Heart right ventricle (tissue), 16 donors: ENCODE data around the gene CLCN7. TPM values are rescaled to one million over a fixed set of nuclear protein-coding genes. Genes with fewer than 3 reads are reported as not detected.
A peak's percentile ranks its signal among the peaks of the same experiment; 100 is the strongest.
"Not testable (repeated sequence)": the region's sequence is repeated elsewhere in the genome, so short reads cannot be mapped to it uniquely, and the experiment has no call there.

Experiments
- ATAC-seq, 8 donors: fragments of 200-7000 bp; cut with Tn5 transposase; one replicate each; pipeline ENCODE4 v1.9.1; 2020; ENCODE audit warnings: mild to moderate bottlenecking in 8 of 8, moderate library complexity in 8 of 8, moderate number of reproducible peaks in 1 of 8
- DNase-seq, 2 donors: peaks; one replicate each; pipeline ENCODE4 v3.0.0-alpha.2; 2020
- H3K27ac ChIP-seq, 10 donors: fragments of 200-600 bp; sonication (generic) in 2 of 10; one replicate each; pipeline versions ENCODE4 v1.5.0 to v1.8.0; 2020 to 2022; ENCODE audit warnings: mild to moderate bottlenecking in 3 of 10
- H3K27me3 ChIP-seq, 7 donors: fragments of 200-600 bp; one replicate each; pipeline ENCODE4 v1.8.0; 2021 to 2022; ENCODE audit warnings: mild to moderate bottlenecking in 2 of 7
- H3K36me3 ChIP-seq, 9 donors: fragments of 200-600 bp; sonication (generic) in 1 of 9; one replicate each; pipeline versions ENCODE4 v1.5.0 to v1.8.0; 2020 to 2022; ENCODE audit warnings: mild to moderate bottlenecking in 2 of 9
- H3K4me1 ChIP-seq, 9 donors: fragments of 200-600 bp; sonication (generic) in 1 of 9; one replicate each; pipeline versions ENCODE4 v1.5.0 to v1.8.0; 2020 to 2022; ENCODE audit warnings: mild to moderate bottlenecking in 4 of 9
- H3K4me3 ChIP-seq, 10 donors: fragments of 200-600 bp; sonication (generic) in 2 of 10; one replicate each; pipeline versions ENCODE4 v1.5.0 to v1.8.0; 2020 to 2022; ENCODE audit warnings: mild to moderate bottlenecking in 7 of 10, moderate library complexity in 2 of 10
- H3K9me3 ChIP-seq, 11 donors: fragments of 200-600 bp in 10 of 11; sonication (generic) in 2 of 11; one replicate each; pipeline versions ENCODE4 v1.5.0 to v1.8.0; 2013 to 2022; ENCODE audit warnings: mild to moderate bottlenecking in 2 of 11, control low read depth in 1 of 11, moderate library complexity in 1 of 11
- WGBS, 2 donors: extraction: QIAGEN DNeasy Blood & Tissue Kit; methylation state at CpG; one replicate each; pipeline ENCODE4 v1.1.7; 2013; ENCODE audit warnings: inconsistent platforms in 1 of 2; 5-methylcytosine and 5-hydroxymethylcytosine counted together
- intact Hi-C, 10 donors: fragments of 100-400 bp; cut with DNase I; formaldehyde crosslinking; loops; one replicate each; pipeline versions ENCODE4 v1.11.1 to v1.14.2; 2022
- polyA plus RNA-seq, 2 donors: library from polyadenylated mRNA; stranded (reverse); fragments of 200-250 nt; gene quantifications; one replicate each; pipeline ENCODE4 v1.2.3, GENCODE V29; 2013
- total RNA-seq, 10 donors: library from RNA; stranded (reverse); fragmentation: NEBNext Ultra II Directional in 3 of 10; extraction: Animal tissue kit (Norgen Biotek cat#: 25700) in 3 of 10; gene quantifications; one replicate each; pipeline versions ENCODE4 v1.2.1 to v1.2.4, GENCODE V29; 2021 to 2023
- TF ChIP-seq, protein P1 (sequence below), 9 donors: fragments of 200-600 bp; sonication (generic) in 2 of 9; IDR thresholded peaks; one replicate each; pipeline versions ENCODE4 v1.5.0 to v1.8.0; 2021 to 2022; ENCODE audit warnings: antibody characterized with exemption in 9 of 9, mild to moderate bottlenecking in 5 of 9, moderate library complexity in 1 of 9
- donor health status: Arrhythmogenic right ventricular cardiomyopathy.
- donor health status: ischemic (EF 13 %, LVEDD 7.1; RV severe dilation, severe dysfunction).
- donor health status: healthy with polysubstance abuse.
- donor health status: DM: no; HTN: yes; CAD: no.
- donor health status: DM: no; HTN: no; CAD: no.
- donor health status: ischemic (EF 25% LVEDD 6.9; RV normal size, moderate dysfunction).
- donor health status: ischemic (EF 25% LVEDD 5.7; RV mildly dilated, moderate dysfunction).
- donor health status: healthy.
- donor health status: DM: yes; HTN: yes; CAD: no.
- donor health status: Ischemic cardiomyopathy.
- donor health status: ischemic (EF 35%, LVEDD 5.7; RV mildly dilated, moderate dysfunction).
- donor health status: nonischemic (EF 11% LVEDD 7.7; RV severe dilation, severe dysfunction).
- donor health status: DM: yes; HTN: yes; CAD: no.
- donor health status: PGD.
- donor health status: ischemic (EF 29% LVEDD 5.4; RV normal size, mild dysfunction).
- donor health status: nonischemic (EF 23%, LVEDD 6.1; RV moderate dilation, normal function).

Gene CLCN7
- total and polyA plus RNA-seq, 12 donors, result 29.5 to 60.6 (median 35.1) TPM

- DNase-seq (peak in 1 of 2 donors; percentile 13), ATAC-seq (peak in 1 of 8 donors; percentile 37)
- Histone ChIP-seq H3K9me3 (peaks cover 0 to 3% (median 0%) of the 10 kb centered on the region in 11 donors), H3K4me3 (peak overlapping the region in 1 of 10 donors; percentile 36), H3K27ac (peak overlapping the region in 3 of 10 donors; percentile 21 to 91 (median 55)), H3K27me3 (no peaks in the 10 kb centered on the region), H3K36me3 (peaks cover 0 to 5% (median 0%) of the 10 kb centered on the region in 9 donors), H3K4me1 (peaks cover 9 to 74% (median 22%) of the 10 kb centered on the region in 9 donors)
- WGBS, 2 donors, result 57 to 69% methylated on average over 14 of the region's 14 CpGs
- intact Hi-C loops, result loop anchor here in 3 of 10 donors (5.0 to 10.0 kb wide), 3 partner anchors 43 to 56 kb away; partner anchors contain the start of genes UNKL (in 1 of the 3) and UQCC4 (in 1 of the 3)
- TF ChIP-seq, protein P1, sequence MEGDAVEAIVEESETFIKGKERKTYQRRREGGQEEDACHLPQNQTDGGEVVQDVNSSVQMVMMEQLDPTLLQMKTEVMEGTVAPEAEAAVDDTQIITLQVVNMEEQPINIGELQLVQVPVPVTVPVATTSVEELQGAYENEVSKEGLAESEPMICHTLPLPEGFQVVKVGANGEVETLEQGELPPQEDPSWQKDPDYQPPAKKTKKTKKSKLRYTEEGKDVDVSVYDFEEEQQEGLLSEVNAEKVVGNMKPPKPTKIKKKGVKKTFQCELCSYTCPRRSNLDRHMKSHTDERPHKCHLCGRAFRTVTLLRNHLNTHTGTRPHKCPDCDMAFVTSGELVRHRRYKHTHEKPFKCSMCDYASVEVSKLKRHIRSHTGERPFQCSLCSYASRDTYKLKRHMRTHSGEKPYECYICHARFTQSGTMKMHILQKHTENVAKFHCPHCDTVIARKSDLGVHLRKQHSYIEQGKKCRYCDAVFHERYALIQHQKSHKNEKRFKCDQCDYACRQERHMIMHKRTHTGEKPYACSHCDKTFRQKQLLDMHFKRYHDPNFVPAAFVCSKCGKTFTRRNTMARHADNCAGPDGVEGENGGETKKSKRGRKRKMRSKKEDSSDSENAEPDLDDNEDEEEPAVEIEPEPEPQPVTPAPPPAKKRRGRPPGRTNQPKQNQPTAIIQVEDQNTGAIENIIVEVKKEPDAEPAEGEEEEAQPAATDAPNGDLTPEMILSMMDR (IDR thresholded peaks at IDR 0.05), result no peak
These were observed 4.2 kb downstream of the CLCN7 start for GRCh38 chr16:1470481-1471251.

GRCh38 chr16:1469693-1470201 lies 5.1 kb downstream of the CLCN7 start:
- no peaks in the 10 kb centered on the region for H3K27me3 ChIP-seq
- H3K4me3 ChIP-seq, result peak overlapping the region in 1 of 10 donors; percentile 36
- TF ChIP-seq, protein P1 (IDR thresholded peaks at IDR 0.05), result no peak
- H3K27ac ChIP-seq, result peak overlapping the region in 1 of 10 donors; percentile 91
- ATAC-seq (no peak), DNase-seq (peak in 1 of 2 donors; percentile 12)
- H3K4me1 ChIP-seq, result peaks cover 9 to 70% (median 17%) of the 10 kb centered on the region in 9 donors
- intact Hi-C loops, result loop anchor here in 3 of 10 donors (5.0 to 10.0 kb wide), 3 partner anchors 42 to 55 kb away; partner anchors contain the start of genes UNKL (in 1 of the 3) and UQCC4 (in 1 of the 3)
- WGBS, 2 donors, result 76 to 83% methylated on average over 20 of the region's 20 CpGs
- H3K9me3 ChIP-seq, result peaks cover 0 to 3% (median 0%) of the 10 kb centered on the region in 11 donors
- peaks cover 0 to 13% (median 0%) of the 10 kb centered on the region in 9 donors for H3K36me3 ChIP-seq

- peaks cover 8 to 68% (median 14%) of the 10 kb centered on the region in 9 donors for H3K4me1 ChIP-seq
- H3K9me3 ChIP-seq, H3K27me3 ChIP-seq, DNase-seq, H3K4me3 ChIP-seq, intact Hi-C loops, ATAC-seq: not testable (repeated sequence)
- peaks cover 0 to 19% (median 0%) of the 10 kb centered on the region in 9 donors for H3K36me3 ChIP-seq
- peak overlapping the region in 1 of 10 donors; percentile 91 for H3K27ac ChIP-seq
- 79 to 90% methylated on average over 5 of the region's 5 CpGs for WGBS, 2 donors
These were observed 5.7 kb downstream of the CLCN7 start for GRCh38 chr16:1469141-1469540.

- no peak overlapping the region for H3K4me3 ChIP-seq
- no peak for DNase-seq
- peaks cover 0 to 26% (median 0%) of the 10 kb centered on the region in 9 donors for H3K36me3 ChIP-seq
- intact Hi-C loops, result no loop called here
- H3K9me3 ChIP-seq, result peaks cover 0 to 3% (median 0%) of the 10 kb centered on the region in 11 donors
- H3K27me3 ChIP-seq, result no peaks in the 10 kb centered on the region
- 77 to 80% methylated on average over 22 of the region's 22 CpGs for WGBS, 2 donors
- H3K27ac ChIP-seq, result no peak overlapping the region
- TF ChIP-seq, protein P1 (IDR thresholded peaks at IDR 0.05), result no peak
- no peak for ATAC-seq
- peaks cover under 1 to 60% (median 7%) of the 10 kb centered on the region in 9 donors for H3K4me1 ChIP-seq
These were observed 6.4 kb downstream of the CLCN7 start for GRCh38 chr16:1468426-1468810.
